A549 (cell line): ENCODE results near the gene CGB7. TPM values are rescaled to one million over a fixed set of nuclear protein-coding genes. Genes with fewer than 3 reads are reported as not detected.

Experiments
- ATAC-seq, 2 experiments: fragments of 200-7000 bp in 1 of 2; fragments of >200 bp in 1 of 2; cut with Nextera tagmentation in 1 of 2; cut with Tn5 transposase in 1 of 2; 3 replicates each; pipeline versions ENCODE4 v1.8.0 to v1.9.1; 2018 to 2020; ENCODE audit warnings: mild to moderate bottlenecking in 1 of 2, moderate library complexity in 1 of 2
- CTCF ChIA-PET: fragments of 300-600 bp; sonication (Branson Sonifier 250); formaldehyde crosslinking; extraction: SDS; loops from one replicate; lab custom pipeline; 2021; ENCODE audit warnings: antibody characterized with exemption, inconsistent platforms; lab: Yijun Ruan, JAX
- POLR2A ChIA-PET: fragments of 350-600 bp; formaldehyde crosslinking; extraction: SDS; loops from one replicate; lab custom pipeline; 2021; ENCODE audit warnings: antibody characterized with exemption, inconsistent platforms; lab: Yijun Ruan, JAX
- DNase-seq, 2 experiments: peaks; one replicate each; pipeline versions ENCODE4 v3.0.0 to v3.0.0-alpha.2; 2011 to 2016; ENCODE audit warnings: low read depth in 1 of 2, low spot score in 1 of 2
- FAIRE-seq: peaks from 2 replicates; lab custom pipeline; 2011; peaks lifted over from hg19 to GRCh38; lab: Jason Lieb, UNC
- H3K27ac ChIP-seq, 2 experiments: fragments of >200 bp; sonication (Bioruptor Twin); formaldehyde crosslinking; 3 replicates each; pipeline ENCODE4 v1.5.1; 2016 to 2017
- H3K4me1 ChIP-seq: fragments of >200 bp; sonication (Bioruptor Twin); formaldehyde crosslinking; 3 replicates; pipeline ENCODE4 v1.6.1; 2016
- H3K4me2 ChIP-seq: fragments of >200 bp; sonication (Bioruptor Twin); formaldehyde crosslinking; 3 replicates; pipeline ENCODE4 v1.6.1; 2016
- H3K4me3 ChIP-seq: fragments of >200 bp; sonication (Bioruptor Twin); formaldehyde crosslinking; 3 replicates; pipeline ENCODE4 v1.5.1; 2016
- H3K9me3 ChIP-seq: fragments of >200 bp; sonication (Bioruptor Twin); formaldehyde crosslinking; 3 replicates; pipeline ENCODE4 v1.6.1; 2016
- CBX8 ChIP-seq: fragments of 200-600 bp; sonication (generic); IDR thresholded peaks from 2 replicates; pipeline ENCODE4 v1.6.1; 2016
- CEBPB ChIP-seq, 2 experiments: fragments of >200 bp in 1 of 2; sonication (Bioruptor Twin) in 1 of 2; formaldehyde crosslinking in 1 of 2; IDR thresholded peaks; 2 replicates each; pipeline ENCODE4 v1.6.1; 2012 to 2016
- CHD4 ChIP-seq: fragments of 200-600 bp; sonication (generic); IDR thresholded peaks from 2 replicates; pipeline ENCODE4 v1.6.1; 2016; ENCODE audit warnings: antibody characterized with exemption, mild to moderate bottlenecking, borderline replicate concordance
- CTCF ChIP-seq: fragments of >200 bp; sonication (Bioruptor Twin); formaldehyde crosslinking; IDR thresholded peaks from 3 replicates; pipeline ENCODE4 v1.5.1; 2016
- ESRRA ChIP-seq: fragments of 150-350 bp; IDR thresholded peaks from 2 replicates; pipeline ENCODE4 v1.6.1; 2014; ENCODE audit warnings: mild to moderate bottlenecking, low read length, borderline replicate concordance
- FOSL2 ChIP-seq, 2 experiments: fragments of 450-650 bp in 1 of 2; fragments of >200 bp in 1 of 2; sonication (Bioruptor Twin) in 1 of 2; formaldehyde crosslinking; IDR thresholded peaks; 2 replicates each; pipeline versions ENCODE4 v1.5.0 to v1.6.1; 2016 to 2020; ENCODE audit warnings: mild to moderate bottlenecking in 1 of 2, moderate library complexity in 1 of 2
- HES2 ChIP-seq: fragments of >200 bp; sonication (Bioruptor Twin); formaldehyde crosslinking; IDR thresholded peaks from 2 replicates; pipeline ENCODE4 v1.6.1; 2016
- HEYL ChIP-seq: fragments of 250-450 bp; sonication (Bioruptor Pico); IDR thresholded peaks from 2 replicates; pipeline ENCODE4 v1.8.0; 2021; ENCODE audit warnings: mild to moderate bottlenecking, moderate library complexity
- HOXB13 ChIP-seq: fragments of 250-450 bp; sonication (Bioruptor Pico); IDR thresholded peaks from 2 replicates; pipeline ENCODE4 v1.5.0; 2020; ENCODE audit warnings: low read depth, mild to moderate bottlenecking, moderate library complexity
- HOXB5 ChIP-seq: fragments of 250-450 bp; sonication (Bioruptor Pico); IDR thresholded peaks from 2 replicates; pipeline ENCODE4 v1.5.0; 2020; ENCODE audit warnings: mild to moderate bottlenecking, moderate library complexity
- JUN ChIP-seq, 2 experiments: fragments of >200 bp; sonication (Bioruptor Twin); formaldehyde crosslinking; IDR thresholded peaks; 2 replicates in 1 of 2; 3 replicates in 1 of 2; pipeline ENCODE4 v1.6.1; 2016 to 2017
- KDM1A ChIP-seq: fragments of 200-600 bp; sonication (generic); IDR thresholded peaks from 2 replicates; pipeline ENCODE4 v1.6.1; 2016; ENCODE audit warnings: low read depth, mild to moderate bottlenecking
- NPAS2 ChIP-seq: fragments of 250-450 bp; sonication (Bioruptor Pico); IDR thresholded peaks from 2 replicates; pipeline ENCODE4 v1.8.0; 2022; ENCODE audit warnings: mild to moderate bottlenecking, moderate library complexity, borderline replicate concordance
- NR3C1 ChIP-seq: fragments of >200 bp; sonication (Bioruptor Twin); formaldehyde crosslinking; IDR thresholded peaks from 3 replicates; pipeline ENCODE4 v1.6.1; 2017
- PBX3 ChIP-seq: IDR thresholded peaks from 2 replicates; pipeline ENCODE4 v1.6.1; 2012
- POLR2AphosphoS2 ChIP-seq: conservative IDR thresholded peaks from 2 replicates; pipeline ENCODE4 v1.6.1; 2012; ENCODE audit warnings: low read length, improper control_type of control experiment, inconsistent platforms
- ZC3H11A ChIP-seq: fragments of 450-650 bp; IDR thresholded peaks from 2 replicates; pipeline ENCODE4 v1.6.1; 2014; ENCODE audit warnings: antibody characterized with exemption, mild to moderate bottlenecking
- ZNF302 ChIP-seq: fragments of 250-450 bp; sonication (Bioruptor Pico); IDR thresholded peaks from 2 replicates; pipeline ENCODE4 v1.9.0; 2021; ENCODE audit warnings: inconsistent platforms, mild to moderate bottlenecking, moderate library complexity
- WGBS: methylation state at CpG from one replicate; pipeline ENCODE4 v1.1.6; 2017; ENCODE audit errors: missing lambda C conversion rate; 5-methylcytosine and 5-hydroxymethylcytosine counted together
- polyA plus RNA-seq, 4 experiments: library from polyadenylated mRNA; depleted of rRNA in 3 of 4; stranded (reverse); fragments of >200 nt; fragmentation: RNase III in 1 of 4; extraction: RNeasy Plus Mini Kit Qiagen cat#74134 plus additional on column Dnase treatment in 1 of 4; gene quantifications; 2 replicates in 3 of 4; 3 replicates in 1 of 4; pipeline ENCODE4 v1.2.3, GENCODE V29; 2011 to 2017

Gene CGB7
- polyA plus RNA-seq, 2 of the 4 experiments (the other 2 are of a cell fraction), result 0.56 to 0.79 TPM

DNA sequence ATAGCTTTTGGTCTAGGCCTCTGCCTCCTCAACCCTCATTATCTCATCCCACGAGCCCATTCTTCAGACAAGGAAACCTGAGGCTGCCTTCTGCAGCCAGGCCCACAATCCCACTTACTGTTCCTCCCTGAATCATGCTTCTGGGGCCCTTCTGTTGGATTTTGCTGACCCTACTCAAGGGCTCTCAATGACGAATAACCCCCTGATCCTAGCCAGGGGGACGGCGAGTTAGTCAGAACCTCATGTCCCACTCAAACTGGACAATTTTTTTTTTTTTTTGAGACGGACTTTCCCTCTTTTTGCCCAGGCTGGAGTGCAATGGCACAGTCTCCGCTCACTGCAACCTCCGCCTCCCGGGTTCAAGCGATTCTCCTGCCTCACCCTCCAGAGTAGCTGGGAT lies 35.4 kb downstream of the CGB7 start:
- Histone ChIP-seq H3K9me3 (no peaks in the 10 kb centered on the region), H3K4me1 (peaks cover 14% of the 10 kb centered on the region; the same call in 2 of the 3 replicates), H3K4me2 (no peak overlapping the region), H3K27ac (no peak overlapping the region), H3K4me3 (no peak overlapping the region)
- DNase-seq, result no peak
- WGBS, result 86% methylated on average over 9 of the region's 9 CpGs
- ATAC-seq, result no peak
- POLR2A ChIA-PET, result interaction anchor here (1.0 kb wide), 1 partner anchor 13 kb away, joined by 3 read pairs; no protein-coding TSS in a partner anchor
- FAIRE-seq, result no peak
- CTCF ChIA-PET, result interaction anchor here (0.5 to 4.8 kb wide), 11 partner anchors 10 to 204 kb away, joined by 3 to 29 read pairs (median 4); partner anchors contain the start of genes KCNA7 and RUVBL2
- TF ChIP-seq KDM1A, result no peak
- TF ChIP-seq HOXB13 (CRISPR knock-in tag), result no peak
- no peak for TF ChIP-seq CTCF
- no peak for TF ChIP-seq HES2
- TF ChIP-seq CEBPB (IDR thresholded peaks at IDR 0.05), result no peak
- no peak for TF ChIP-seq ZC3H11A
- no peak for TF ChIP-seq ZNF302
- TF ChIP-seq CHD4, result no peak
- TF ChIP-seq POLR2AphosphoS2, result no peak
- TF ChIP-seq ESRRA, result no peak
- no peak for TF ChIP-seq HEYL
- TF ChIP-seq HOXB5 (CRISPR knock-in tag), result no peak
- no peak for TF ChIP-seq NPAS2 (CRISPR knock-in tag)

DNA sequence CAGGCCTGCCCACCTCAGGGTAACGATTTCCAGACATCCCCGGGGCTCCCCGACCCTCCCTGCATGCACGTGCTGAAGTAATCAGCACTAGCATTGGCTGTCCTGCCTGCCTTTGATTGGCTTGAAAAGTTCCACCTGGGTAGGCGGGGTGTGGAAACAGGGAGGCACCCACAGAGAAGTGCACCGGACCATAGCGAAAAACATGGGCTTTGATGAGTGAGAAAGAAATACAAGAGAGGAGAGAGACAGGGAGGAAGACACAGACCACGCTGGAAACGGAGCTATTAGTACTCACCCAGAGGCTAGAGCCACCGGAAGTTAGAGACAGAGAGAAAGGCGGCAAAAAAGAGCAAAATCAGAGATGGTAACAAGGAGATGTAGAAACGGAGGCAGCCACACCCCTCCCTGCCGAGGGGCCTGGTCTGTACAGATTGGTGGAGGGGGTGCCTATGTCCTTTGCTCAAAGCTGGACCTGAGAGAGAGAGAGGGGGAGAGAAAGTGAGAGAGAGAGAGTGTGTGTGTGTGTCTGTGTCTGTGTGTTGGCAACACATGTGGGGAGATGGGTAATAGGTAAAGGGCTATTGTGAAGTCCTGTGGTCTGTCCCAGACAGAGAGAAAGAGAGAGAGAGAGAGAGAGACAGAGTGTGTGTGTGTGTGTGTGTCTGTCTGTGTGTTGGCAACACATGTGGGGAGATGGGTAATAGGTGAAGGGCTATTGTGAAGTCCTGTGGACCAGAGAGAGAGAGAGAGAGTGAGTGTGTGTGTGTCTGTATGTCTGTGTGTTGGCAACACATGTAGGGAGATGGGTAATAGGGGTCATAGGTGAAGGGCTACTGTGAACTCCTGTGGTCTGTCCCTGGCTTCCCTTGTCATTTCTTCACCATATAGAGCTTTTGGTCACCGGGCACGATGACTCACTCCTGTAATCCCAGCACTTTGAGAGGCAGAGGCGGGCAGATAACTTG lies 36.3 kb downstream of the CGB7 start:
- DNase-seq, result peak in 1 of 2 experiments; percentile 55
- FAIRE-seq, result no peak
- peaks cover 14% of the 10 kb centered on the region; the same call in 2 of the 3 replicates for H3K4me1 ChIP-seq
- 67% methylated on average over 16 of the region's 16 CpGs for WGBS
- H3K27ac ChIP-seq, result no peak overlapping the region
- H3K4me3 ChIP-seq, result no peak overlapping the region
- H3K4me2 ChIP-seq, result no peak overlapping the region
- POLR2A ChIA-PET, result interaction anchor here (1.0 to 1.3 kb wide), 2 partner anchors 13 to 149 kb away, joined by 3 read pairs; partner anchors contain the start of gene PPP1R15A
- no peaks in the 10 kb centered on the region for H3K9me3 ChIP-seq
- TF ChIP-seq FOSL2 (IDR thresholded peaks at IDR 0.05) (no peak), FOSL2 (CRISPR knock-in tag; IDR thresholded peaks at IDR 0.05) (peak; percentile 67), NR3C1 (no peak), JUN (IDR thresholded peaks at IDR 0.05) (peak in 1 of 2 experiments; percentile 14; a peak in 1 of 5 replicates), PBX3 (0 out of 2 replicates have a peak, but pooled peaks have one; percentile 32), CBX8 (no peak)
- peak; percentile 5 to 10; a peak in 5 of 6 replicates for ATAC-seq
- CTCF ChIA-PET, result interaction anchor here (0.5 to 21.8 kb wide), 17 partner anchors 9 to 205 kb away, joined by 3 to 408 read pairs (median 4); partner anchors contain the start of genes GYS1, KCNA7 and RUVBL2
